Stomach (tissue), 9 donors: Measurements from ENCODE around the gene DENND5A. TPM values are rescaled to one million over a fixed set of nuclear protein-coding genes. Genes with fewer than 3 reads are reported as not detected.

Experiments
- DNase-seq, 2 donors: peaks; one replicate each; pipeline versions ENCODE4 v3.0.0 to v3.0.0-alpha.2; 2013 to 2019
- H3K27ac ChIP-seq, 5 donors: fragments of 200-600 bp in 4 of 5; sonication (generic) in 4 of 5; one replicate each; pipeline ENCODE4 v1.5.1; 2013 to 2019; ENCODE audit warnings: mild to moderate bottlenecking in 1 of 5, moderate library complexity in 1 of 5
- H3K27me3 ChIP-seq, 3 donors: fragments of 200-600 bp; sonication (generic); one replicate each; pipeline ENCODE4 v1.5.1; 2017 to 2019; ENCODE audit warnings: mixed run types in 1 of 3
- H3K36me3 ChIP-seq, 4 donors: fragments of 200-600 bp; sonication (generic); 1 replicate in 3 of 4; 2 replicates in 1 of 4; pipeline ENCODE4 v1.5.1; 2016 to 2019
- H3K4me1 ChIP-seq, 4 donors: fragments of 200-600 bp; sonication (generic); one replicate each; pipeline ENCODE4 v1.5.1; 2016 to 2019
- H3K4me3 ChIP-seq, 4 donors: fragments of 200-600 bp; sonication (generic) in 3 of 4; one replicate each; pipeline ENCODE4 v1.5.1; 2016 to 2019; ENCODE audit warnings: mild to moderate bottlenecking in 1 of 4
- H3K9me3 ChIP-seq, 4 donors: fragments of 200-600 bp; sonication (generic); one replicate each; pipeline ENCODE4 v1.5.1; 2016 to 2019
- CTCF ChIP-seq, 7 experiments: fragments of 450-650 bp in 4 of 7; fragments of 200-600 bp in 3 of 7; sonication (generic) in 3 of 7; IDR thresholded peaks; one replicate each; pipeline ENCODE4 v1.5.1; 2016 to 2019; ENCODE audit warnings: antibody characterized with exemption in 7 of 7, control low read depth in 2 of 7, mild to moderate bottlenecking in 1 of 7
- EP300 ChIP-seq: sonication (generic); formaldehyde crosslinking; IDR thresholded peaks from one replicate; pipeline ENCODE4 v1.6.1; 2017; ENCODE audit warnings: antibody characterized with exemption
- POLR2A ChIP-seq, 4 donors: fragments of 450-650 bp; IDR thresholded peaks; one replicate each; pipeline ENCODE4 v1.6.1; 2016; ENCODE audit warnings: antibody characterized with exemption in 4 of 4, control low read depth in 2 of 4, mild to moderate bottlenecking in 1 of 4, moderate library complexity in 1 of 4
- POLR2AphosphoS5 ChIP-seq, 3 donors: sonication (generic); formaldehyde crosslinking; IDR thresholded peaks; one replicate each; pipeline ENCODE4 v1.6.1; 2016; ENCODE audit warnings: antibody characterized with exemption in 3 of 3
- WGBS, 5 donors: extraction: QIAGEN DNeasy Blood & Tissue Kit in 3 of 5; methylation state at CpG; one replicate each; pipeline versions ENCODE4 v1.1.5 to v1.1.7; 2013 to 2018; 5-methylcytosine and 5-hydroxymethylcytosine counted together
- intact Hi-C: fragments of 100-400 bp; cut with DNase I; formaldehyde crosslinking; loops from one replicate; pipeline ENCODE4 v1.15.1; 2023; ENCODE audit warnings: low total_unique reads
- polyA plus RNA-seq, 3 donors: library from polyadenylated mRNA; stranded (reverse); fragments of 200-250 nt; gene quantifications; one replicate each; pipeline ENCODE4 v1.2.3, GENCODE V29; 2013
- total RNA-seq, 5 donors: library from RNA; depleted of rRNA; stranded (reverse); fragments of >200 nt; gene quantifications; one replicate each; pipeline versions ENCODE4 v1.1.0 to v1.2.3, GENCODE V29; 2014 to 2016
- donor health status: healthy with polysubstance abuse.
- donor health status: Bipolar disorder and iron deficiency.
- donor health status: healthy.

Gene DENND5A
- total and polyA plus RNA-seq, 8 donors, result 14.8 to 152 (median 42.3) TPM

GRCh38 chr11:9145283-9145682, 119.9 kb downstream of the DENND5A start:
- Histone ChIP-seq H3K27ac (no peak overlapping the region), H3K4me3 (no peak overlapping the region), H3K27me3 (no peaks in the 10 kb centered on the region), H3K36me3 (peaks cover 61 to 100% (median 99%) of the 10 kb centered on the region in 4 donors), H3K4me1 (peaks cover 0 to 6% (median 4%) of the 10 kb centered on the region in 4 donors), H3K9me3 (no peaks in the 10 kb centered on the region)
- WGBS, 5 donors, result 91 to 100% (median 95%) methylated on average over 2 of the region's 2 CpGs
- TF ChIP-seq EP300, result no peak
- no peak for TF ChIP-seq CTCF (IDR thresholded peaks at IDR 0.05)
- TF ChIP-seq POLR2AphosphoS5 (IDR thresholded peaks at IDR 0.05), result no peak
- no peak for TF ChIP-seq POLR2A (IDR thresholded peaks at IDR 0.05)
- intact Hi-C loops, result no loop called here
- no peak for DNase-seq

GRCh38 chr11:9144828-9145227, 120.3 kb downstream of the DENND5A start:
- intact Hi-C loops, result no loop called here
- H3K36me3 ChIP-seq, result peaks cover 59 to 100% (median 99%) of the 10 kb centered on the region in 4 donors

GRCh38 chr11:9143721-9144120, 121.4 kb downstream of the DENND5A start:
- H3K4me3 ChIP-seq, result no peak overlapping the region
- 57 to 100% (median 95%) methylated on average over 1 of the region's 1 CpG for WGBS, 5 donors
- peaks cover 12 to 21% (median 19%) of the 10 kb centered on the region in 4 donors for H3K4me1 ChIP-seq
- TF ChIP-seq EP300, result no peak
- no peak for TF ChIP-seq POLR2AphosphoS5 (IDR thresholded peaks at IDR 0.05)
- no peak for TF ChIP-seq POLR2A (IDR thresholded peaks at IDR 0.05)
- no peak for TF ChIP-seq CTCF (IDR thresholded peaks at IDR 0.05)
- no peaks in the 10 kb centered on the region for H3K27me3 ChIP-seq
- H3K9me3 ChIP-seq, result no peaks in the 10 kb centered on the region
- no peak overlapping the region for H3K27ac ChIP-seq
- no peak for DNase-seq
- intact Hi-C loops, result no loop called here
- peaks cover 52 to 99% (median 96%) of the 10 kb centered on the region in 4 donors for H3K36me3 ChIP-seq

More at GRCh38 chr11:9144828-9145227, 120.3 kb downstream of the DENND5A start:
- no peaks in the 10 kb centered on the region for H3K27me3 ChIP-seq
- WGBS, 5 donors, result 90 to 98% (median 97%) methylated on average over 2 of the region's 2 CpGs
- H3K4me1 ChIP-seq, result peaks cover under 1 to 10% (median 8%) of the 10 kb centered on the region in 4 donors
- H3K9me3 ChIP-seq, result no peaks in the 10 kb centered on the region
- no peak overlapping the region for H3K27ac ChIP-seq
- no peak for DNase-seq
- TF ChIP-seq POLR2AphosphoS5 (IDR thresholded peaks at IDR 0.05) (no peak), POLR2A (IDR thresholded peaks at IDR 0.05) (no peak)
- H3K4me3 ChIP-seq, result no peak overlapping the region

- H3K27me3 ChIP-seq, result no peaks in the 10 kb centered on the region
- no peak for DNase-seq
- H3K27ac ChIP-seq, result no peak overlapping the region
- H3K9me3 ChIP-seq, result no peaks in the 10 kb centered on the region
- intact Hi-C loops, result no loop called here
- peaks cover 43 to 95% (median 87%) of the 10 kb centered on the region in 4 donors for H3K36me3 ChIP-seq
- peaks cover 22 to 31% (median 28%) of the 10 kb centered on the region in 4 donors for H3K4me1 ChIP-seq
- TF ChIP-seq POLR2AphosphoS5 (IDR thresholded peaks at IDR 0.05) (no peak), EP300 (no peak)
- 93 to 97% (median 94%) methylated on average over 7 of the region's 7 CpGs for WGBS, 5 donors
- H3K4me3 ChIP-seq, result no peak overlapping the region
Measured at GRCh38 chr11:9142732-9143131, 122.4 kb downstream of the DENND5A start.

GRCh38 chr11:9141186-9141585, 124.0 kb downstream of the DENND5A start:
- WGBS, 5 donors, result 89 to 95% (median 92%) methylated on average over 7 of the region's 7 CpGs
- no peaks in the 10 kb centered on the region for H3K27me3 ChIP-seq
- no peak overlapping the region for H3K27ac ChIP-seq
- TF ChIP-seq EP300 (no peak), CTCF (IDR thresholded peaks at IDR 0.05) (no peak), POLR2A (IDR thresholded peaks at IDR 0.05) (no peak), POLR2AphosphoS5 (IDR thresholded peaks at IDR 0.05) (no peak)
- intact Hi-C loops, result no loop called here
- peaks cover 27 to 44% (median 37%) of the 10 kb centered on the region in 4 donors for H3K4me1 ChIP-seq
- H3K36me3 ChIP-seq, result peaks cover 36 to 80% (median 71%) of the 10 kb centered on the region in 4 donors
- DNase-seq, result no peak
- H3K4me3 ChIP-seq, result no peak overlapping the region
- no peaks in the 10 kb centered on the region for H3K9me3 ChIP-seq
